ENCODE results near the gene IL4. TPM values are rescaled to one million over a fixed set of nuclear protein-coding genes. Genes with fewer than 3 reads are reported as not detected.
A peak's percentile ranks its signal among the peaks of the same experiment; 100 is the strongest.

IL4 gene
- total and polyA plus RNA-seq, 2 experiments from 2014 or later = not detected

- H4K20me1 ChIP-seq (replicated peaks; ENCODE audit: insufficient read depth) = no peaks in the 10 kb centered on the region
- Mint-ChIP-seq H3K4me1 (no peaks in the 10 kb centered on the region), H3K9me3 (no peaks in the 10 kb centered on the region), H3K4me3 (no peak overlapping the region), H3K36me3 (ENCODE audit: low read depth) (no peaks in the 10 kb centered on the region), H3K27ac (no peak overlapping the region), H3K27me3 (ENCODE audit: insufficient read depth, low read depth, poor library complexity) (no peaks in the 10 kb centered on the region)
- no peaks in the 10 kb centered on the region for H3K4me1 ChIP-seq (ENCODE audit: insufficient read depth)
- H3K27ac ChIP-seq (ENCODE audit: low read depth) = no peak overlapping the region
- no peak for ATAC-seq
- no peak overlapping the region for H3K4me3 ChIP-seq
- no peaks in the 10 kb centered on the region for H3K36me3 ChIP-seq (ENCODE audit: insufficient read depth)
- no peaks in the 10 kb centered on the region for H3K79me2 ChIP-seq (replicated peaks; ENCODE audit: insufficient read depth)
- H2AFZ ChIP-seq = no peak overlapping the region
- TF ChIP-seq EZH2 (IDR thresholded peaks at IDR 0.05; ENCODE audit: low read depth, unreplicated experiment) (no peak), CTCF (conservative IDR thresholded peaks at IDR 0.05; ENCODE audit: low read depth in 2 of 2) (peak in 1 of 2 experiments; percentile 65; a peak in 3 of 4 replicates)
- peak; percentile 19 for DNase-seq (ENCODE audit: low spot score)
- no peaks in the 10 kb centered on the region for H3F3A ChIP-seq (replicated peaks; ENCODE audit: low read depth)
- no peaks in the 10 kb centered on the region for H3K9me2 ChIP-seq (ENCODE audit: insufficient read depth)
- no peaks in the 10 kb centered on the region for H3K27me3 ChIP-seq (ENCODE audit: insufficient read depth)
- H3K4me2 ChIP-seq = no peak overlapping the region
Measured at GRCh38 chr5:132714456-132715307, 40.9 kb downstream of the IL4 start.

GRCh38 chr5:132718544-132719312 lies 44.9 kb downstream of the IL4 start:
- Mint-ChIP-seq H3K27me3 (ENCODE audit: insufficient read depth, low read depth, poor library complexity) (no peaks in the 10 kb centered on the region), H3K36me3 (ENCODE audit: low read depth) (no peaks in the 10 kb centered on the region; the same call in 2 of the 3 replicates), H3K9me3 (no peaks in the 10 kb centered on the region), H3K4me3 (no peak overlapping the region), H3K4me1 (no peaks in the 10 kb centered on the region), H3K27ac (no peak overlapping the region)
- ATAC-seq (no peak), DNase-seq (ENCODE audit: low spot score) (no peak)
- no peaks in the 10 kb centered on the region for H3K36me3 ChIP-seq (ENCODE audit: insufficient read depth)
- no peaks in the 10 kb centered on the region for H3F3A ChIP-seq (replicated peaks; ENCODE audit: low read depth)
- H3K4me3 ChIP-seq = no peak overlapping the region
- TF ChIP-seq ZNF462 (CRISPR knock-in tag; IDR thresholded peaks at IDR 0.05) = no peak
- TF ChIP-seq CREB1 (CRISPR knock-in tag; IDR thresholded peaks at IDR 0.05; ENCODE audit: low read depth) = no peak
- TF ChIP-seq JUNB (IDR thresholded peaks at IDR 0.05; ENCODE audit: unreplicated experiment) = no peak
- no peak for TF ChIP-seq EZH2 (IDR thresholded peaks at IDR 0.05; ENCODE audit: low read depth, unreplicated experiment)
- TF ChIP-seq STAT1 (IDR thresholded peaks at IDR 0.05; ENCODE audit: unreplicated experiment) = no peak
- no peak for TF ChIP-seq POLR2AphosphoS5 (IDR thresholded peaks at IDR 0.05; ENCODE audit: low read depth)
- TF ChIP-seq ETS1 (IDR thresholded peaks at IDR 0.05) = no peak
- TF ChIP-seq EZH2phosphoT487 (IDR thresholded peaks at IDR 0.05; ENCODE audit: unreplicated experiment) = no peak
- TF ChIP-seq ZNF114 (CRISPR knock-in tag; IDR thresholded peaks at IDR 0.05) = no peak
- no peaks in the 10 kb centered on the region for H3K4me1 ChIP-seq (ENCODE audit: insufficient read depth)
- no peak overlapping the region for H2AFZ ChIP-seq
- H3K9me2 ChIP-seq (ENCODE audit: insufficient read depth) = no peaks in the 10 kb centered on the region
- no peaks in the 10 kb centered on the region for H3K27me3 ChIP-seq (ENCODE audit: insufficient read depth)
- H3K27ac ChIP-seq (ENCODE audit: low read depth) = no peak overlapping the region
- no peaks in the 10 kb centered on the region; the same call in 1 of the 2 replicates for H4K20me1 ChIP-seq (replicated peaks; ENCODE audit: insufficient read depth)
- H3K79me2 ChIP-seq (replicated peaks; ENCODE audit: insufficient read depth) = no peaks in the 10 kb centered on the region
- H3K4me2 ChIP-seq = no peak overlapping the region
